ENCODE data around the gene RAB27A.

GRCh38 chr15:55237219-55238130 is 52.1 kb downstream of the RAB27A start:
- TF ChIP-seq CTCF (IDR thresholded peaks at IDR 0.05): no peak
- TF ChIP-seq POLR2A (IDR thresholded peaks at IDR 0.05): no peak
